ENCODE results near the gene SPA17. TPM values are rescaled to one million over a fixed set of nuclear protein-coding genes. Genes with fewer than 3 reads are reported as not detected.

SPA17 gene
- total and polyA plus RNA-seq, 9 of the 15 experiments (the other 6 are each of a cell fraction or from before 2014, with no cell fraction given), result 6.0 to 19.5 (median 12.6) TPM

- TF ChIP-seq, protein P1, sequence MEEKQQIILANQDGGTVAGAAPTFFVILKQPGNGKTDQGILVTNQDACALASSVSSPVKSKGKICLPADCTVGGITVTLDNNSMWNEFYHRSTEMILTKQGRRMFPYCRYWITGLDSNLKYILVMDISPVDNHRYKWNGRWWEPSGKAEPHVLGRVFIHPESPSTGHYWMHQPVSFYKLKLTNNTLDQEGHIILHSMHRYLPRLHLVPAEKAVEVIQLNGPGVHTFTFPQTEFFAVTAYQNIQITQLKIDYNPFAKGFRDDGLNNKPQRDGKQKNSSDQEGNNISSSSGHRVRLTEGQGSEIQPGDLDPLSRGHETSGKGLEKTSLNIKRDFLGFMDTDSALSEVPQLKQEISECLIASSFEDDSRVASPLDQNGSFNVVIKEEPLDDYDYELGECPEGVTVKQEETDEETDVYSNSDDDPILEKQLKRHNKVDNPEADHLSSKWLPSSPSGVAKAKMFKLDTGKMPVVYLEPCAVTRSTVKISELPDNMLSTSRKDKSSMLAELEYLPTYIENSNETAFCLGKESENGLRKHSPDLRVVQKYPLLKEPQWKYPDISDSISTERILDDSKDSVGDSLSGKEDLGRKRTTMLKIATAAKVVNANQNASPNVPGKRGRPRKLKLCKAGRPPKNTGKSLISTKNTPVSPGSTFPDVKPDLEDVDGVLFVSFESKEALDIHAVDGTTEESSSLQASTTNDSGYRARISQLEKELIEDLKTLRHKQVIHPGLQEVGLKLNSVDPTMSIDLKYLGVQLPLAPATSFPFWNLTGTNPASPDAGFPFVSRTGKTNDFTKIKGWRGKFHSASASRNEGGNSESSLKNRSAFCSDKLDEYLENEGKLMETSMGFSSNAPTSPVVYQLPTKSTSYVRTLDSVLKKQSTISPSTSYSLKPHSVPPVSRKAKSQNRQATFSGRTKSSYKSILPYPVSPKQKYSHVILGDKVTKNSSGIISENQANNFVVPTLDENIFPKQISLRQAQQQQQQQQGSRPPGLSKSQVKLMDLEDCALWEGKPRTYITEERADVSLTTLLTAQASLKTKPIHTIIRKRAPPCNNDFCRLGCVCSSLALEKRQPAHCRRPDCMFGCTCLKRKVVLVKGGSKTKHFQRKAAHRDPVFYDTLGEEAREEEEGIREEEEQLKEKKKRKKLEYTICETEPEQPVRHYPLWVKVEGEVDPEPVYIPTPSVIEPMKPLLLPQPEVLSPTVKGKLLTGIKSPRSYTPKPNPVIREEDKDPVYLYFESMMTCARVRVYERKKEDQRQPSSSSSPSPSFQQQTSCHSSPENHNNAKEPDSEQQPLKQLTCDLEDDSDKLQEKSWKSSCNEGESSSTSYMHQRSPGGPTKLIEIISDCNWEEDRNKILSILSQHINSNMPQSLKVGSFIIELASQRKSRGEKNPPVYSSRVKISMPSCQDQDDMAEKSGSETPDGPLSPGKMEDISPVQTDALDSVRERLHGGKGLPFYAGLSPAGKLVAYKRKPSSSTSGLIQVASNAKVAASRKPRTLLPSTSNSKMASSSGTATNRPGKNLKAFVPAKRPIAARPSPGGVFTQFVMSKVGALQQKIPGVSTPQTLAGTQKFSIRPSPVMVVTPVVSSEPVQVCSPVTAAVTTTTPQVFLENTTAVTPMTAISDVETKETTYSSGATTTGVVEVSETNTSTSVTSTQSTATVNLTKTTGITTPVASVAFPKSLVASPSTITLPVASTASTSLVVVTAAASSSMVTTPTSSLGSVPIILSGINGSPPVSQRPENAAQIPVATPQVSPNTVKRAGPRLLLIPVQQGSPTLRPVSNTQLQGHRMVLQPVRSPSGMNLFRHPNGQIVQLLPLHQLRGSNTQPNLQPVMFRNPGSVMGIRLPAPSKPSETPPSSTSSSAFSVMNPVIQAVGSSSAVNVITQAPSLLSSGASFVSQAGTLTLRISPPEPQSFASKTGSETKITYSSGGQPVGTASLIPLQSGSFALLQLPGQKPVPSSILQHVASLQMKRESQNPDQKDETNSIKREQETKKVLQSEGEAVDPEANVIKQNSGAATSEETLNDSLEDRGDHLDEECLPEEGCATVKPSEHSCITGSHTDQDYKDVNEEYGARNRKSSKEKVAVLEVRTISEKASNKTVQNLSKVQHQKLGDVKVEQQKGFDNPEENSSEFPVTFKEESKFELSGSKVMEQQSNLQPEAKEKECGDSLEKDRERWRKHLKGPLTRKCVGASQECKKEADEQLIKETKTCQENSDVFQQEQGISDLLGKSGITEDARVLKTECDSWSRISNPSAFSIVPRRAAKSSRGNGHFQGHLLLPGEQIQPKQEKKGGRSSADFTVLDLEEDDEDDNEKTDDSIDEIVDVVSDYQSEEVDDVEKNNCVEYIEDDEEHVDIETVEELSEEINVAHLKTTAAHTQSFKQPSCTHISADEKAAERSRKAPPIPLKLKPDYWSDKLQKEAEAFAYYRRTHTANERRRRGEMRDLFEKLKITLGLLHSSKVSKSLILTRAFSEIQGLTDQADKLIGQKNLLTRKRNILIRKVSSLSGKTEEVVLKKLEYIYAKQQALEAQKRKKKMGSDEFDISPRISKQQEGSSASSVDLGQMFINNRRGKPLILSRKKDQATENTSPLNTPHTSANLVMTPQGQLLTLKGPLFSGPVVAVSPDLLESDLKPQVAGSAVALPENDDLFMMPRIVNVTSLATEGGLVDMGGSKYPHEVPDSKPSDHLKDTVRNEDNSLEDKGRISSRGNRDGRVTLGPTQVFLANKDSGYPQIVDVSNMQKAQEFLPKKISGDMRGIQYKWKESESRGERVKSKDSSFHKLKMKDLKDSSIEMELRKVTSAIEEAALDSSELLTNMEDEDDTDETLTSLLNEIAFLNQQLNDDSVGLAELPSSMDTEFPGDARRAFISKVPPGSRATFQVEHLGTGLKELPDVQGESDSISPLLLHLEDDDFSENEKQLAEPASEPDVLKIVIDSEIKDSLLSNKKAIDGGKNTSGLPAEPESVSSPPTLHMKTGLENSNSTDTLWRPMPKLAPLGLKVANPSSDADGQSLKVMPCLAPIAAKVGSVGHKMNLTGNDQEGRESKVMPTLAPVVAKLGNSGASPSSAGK (IDR thresholded peaks at IDR 0.05), result peak; percentile 64
- no peak for TF ChIP-seq USF2 (CRISPR knock-in tag; IDR thresholded peaks at IDR 0.05)
- TF ChIP-seq ATF7 (IDR thresholded peaks at IDR 0.05), result peak; percentile 81
- TF ChIP-seq SFPQ (IDR thresholded peaks at IDR 0.05; ENCODE audit: low read depth, low read length), result no peak
- TF ChIP-seq POU5F1 (IDR thresholded peaks at IDR 0.05; ENCODE audit: borderline replicate concordance, low read depth, low read length, partially characterized antibody), result peak; percentile 85
- no peak for TF ChIP-seq POLR3G (IDR thresholded peaks at IDR 0.05; ENCODE audit: extremely low read depth, insufficient read length, insufficient replicate concordance)
- peak in 1 of 2 experiments; percentile 67; a peak in 3 of 4 replicates for TF ChIP-seq MAZ (CRISPR knock-in tag; conservative IDR thresholded peaks at IDR 0.05 in 1 of 2, IDR thresholded peaks at IDR 0.05 in 1 of 2)
- peak; percentile 49 for TF ChIP-seq CCNT2 (IDR thresholded peaks at IDR 0.05; ENCODE audit: borderline replicate concordance, extremely low read depth, insufficient read length, low read depth, low read length)
- peak; percentile 89 for TF ChIP-seq RFX1 (IDR thresholded peaks at IDR 0.05)
Observed at GRCh38 chr11:124673333-124674167, at the start of gene SPA17, which contains the start of gene SIAE (continued).

All from K562 (cell line).